Measurements from ENCODE around the gene FKBP14.

Gene FKBP14

GRCh38 chr7:30026229-30027064, at the start of gene FKBP14:
TSS of gene FKBP14 (minus strand) at chr7:30026702. CDS start at chr7:30026508, 194 bp downstream.
- DNase-seq: peak; percentile 99

- peak; percentile 54 for DNase-seq
Measured at GRCh38 chr7:30074422-30075030, 48.0 kb upstream of the FKBP14 start.

- no peak for DNase-seq
Measured at GRCh38 chr7:30072735-30073134, 46.2 kb upstream of the FKBP14 start.

GRCh38 chr7:30070052-30070451, 43.5 kb upstream of the FKBP14 start:
- DNase-seq: no peak

GRCh38 chr7:30069096-30069867, 42.8 kb upstream of the FKBP14 start:
- no peak for DNase-seq

- DNase-seq: no peak
Measured at GRCh38 chr7:30068117-30068516, 41.6 kb upstream of the FKBP14 start.

GRCh38 chr7:30066687-30067086, 40.2 kb upstream of the FKBP14 start:
- no peak for DNase-seq

GRCh38 chr7:30065746-30066145, 39.2 kb upstream of the FKBP14 start:
- no peak for DNase-seq

GRCh38 chr7:30062587-30062986, 36.1 kb upstream of the FKBP14 start:
- peak; percentile 64 for DNase-seq

- peak; percentile 39 for DNase-seq
Measured at GRCh38 chr7:30061786-30062185, 35.3 kb upstream of the FKBP14 start.

- DNase-seq: no peak
Measured at GRCh38 chr7:30057741-30058140, 31.2 kb upstream of the FKBP14 start.

- DNase-seq: no peak
Measured at GRCh38 chr7:30053068-30053467, 26.6 kb upstream of the FKBP14 start.

- no peak for DNase-seq
Measured at GRCh38 chr7:30049173-30049572, 22.7 kb upstream of the FKBP14 start.

- no peak for DNase-seq
Measured at GRCh38 chr7:30048582-30048981, 22.1 kb upstream of the FKBP14 start.

- no peak for DNase-seq
Measured at GRCh38 chr7:30047124-30047523, 20.6 kb upstream of the FKBP14 start.

- no peak for DNase-seq
Measured at GRCh38 chr7:30046127-30046770, 19.7 kb upstream of the FKBP14 start.

GRCh38 chr7:30041526-30042269, 15.2 kb upstream of the FKBP14 start:
- DNase-seq: no peak

GRCh38 chr7:30040938-30041337, 14.4 kb upstream of the FKBP14 start:
- DNase-seq: no peak

GRCh38 chr7:30038196-30038980, 11.9 kb upstream of the FKBP14 start:
- no peak for DNase-seq

- no peak for DNase-seq
Measured at GRCh38 chr7:30036220-30036619, 9.7 kb upstream of the FKBP14 start.

GRCh38 chr7:30034501-30034900, 8.0 kb upstream of the FKBP14 start:
- DNase-seq: no peak
